GM12891 (cell line): Measurements from ENCODE around the gene HSPA12B.

Source experiments
- PAX5 ChIP-seq: IDR thresholded peaks from 2 replicates; pipeline ENCODE4 v1.6.1; 2011; ENCODE audit warnings: low read length, moderate library complexity, mild to moderate bottlenecking; ENCODE audit not compliant: insufficient read depth, severe bottlenecking
- POLR2A ChIP-seq: IDR thresholded peaks from 2 replicates; pipeline ENCODE4 v1.6.1; 2011; ENCODE audit warnings: low read depth, low read length, control low read depth
- POLR2AphosphoS5 ChIP-seq: IDR thresholded peaks from 2 replicates; pipeline ENCODE4 v1.6.1; 2011; ENCODE audit warnings: low read depth, low read length, control low read depth
- SPI1 ChIP-seq: IDR thresholded peaks from 2 replicates; pipeline ENCODE4 v1.6.1; 2011; ENCODE audit warnings: low read depth, low read length, control low read depth
- TAF1 ChIP-seq: IDR thresholded peaks from 2 replicates; pipeline ENCODE4 v1.6.1; 2011; ENCODE audit warnings: low read depth, low read length, control low read depth

GRCh38 chr20:3727401-3728021 lies 5.0 kb upstream of the HSPA12B start:
- TF ChIP-seq POLR2A, result no peak
- TF ChIP-seq PAX5, result no peak
- no peak for TF ChIP-seq POLR2AphosphoS5
- TF ChIP-seq SPI1, result no peak
- no peak for TF ChIP-seq TAF1
